Activated gamma-delta T cell (primary cell): ENCODE results near the gene HUWE1.
"Not testable (repeated sequence)": the region's sequence is repeated elsewhere in the genome, so short reads cannot be mapped to it uniquely, and the experiment has no call there.

ENCODE experiments used
- DNase-seq: peaks from one replicate; lab custom pipeline; 2025; lab: John Stamatoyannopoulos, UW

Gene HUWE1

GRCh38 chrX:53531255-53531966 is 155.1 kb downstream of the HUWE1 start:
- DNase-seq: not testable (repeated sequence)

- DNase-seq: no peak
These were observed 159.5 kb downstream of the HUWE1 start for GRCh38 chrX:53526999-53527398.

GRCh38 chrX:53511322-53511721 is 175.2 kb downstream of the HUWE1 start:
- no peak for DNase-seq

- DNase-seq: not testable (repeated sequence)
These were observed 182.5 kb downstream of the HUWE1 start for GRCh38 chrX:53504035-53504434.

GRCh38 chrX:53494436-53494835 is 192.1 kb downstream of the HUWE1 start:
- DNase-seq: no peak

- no peak for DNase-seq
These were observed 200.2 kb downstream of the HUWE1 start for GRCh38 chrX:53486285-53486684.

- no peak for DNase-seq
These were observed 202.6 kb downstream of the HUWE1 start for GRCh38 chrX:53483838-53484405.

- no peak for DNase-seq
These were observed 203.1 kb downstream of the HUWE1 start for GRCh38 chrX:53483416-53483815.
